GM12875 (cell line): Measurements from ENCODE around the gene NAV1.

ENCODE experiments used
- H3K4me3 ChIP-seq: one replicate; pipeline ENCODE4 v1.5.1; 2011; ENCODE audit warnings: low read depth, low read length, control low read depth
- CTCF ChIP-seq: IDR thresholded peaks from 2 replicates; pipeline ENCODE4 v1.5.1; 2011; ENCODE audit warnings: low read depth, mild to moderate bottlenecking, control low read depth, inconsistent platforms, low read length, moderate library complexity, borderline replicate concordance; ENCODE audit not compliant: insufficient read depth

Gene NAV1

GRCh38 chr1:201499795-201500669 lies 38.9 kb upstream of the NAV1 start:
- no peak overlapping the region for H3K4me3 ChIP-seq

GRCh38 chr1:201500670-201501120 lies 38.2 kb upstream of the NAV1 start:
- no peak overlapping the region for H3K4me3 ChIP-seq
- TF ChIP-seq CTCF: no peak

More at GRCh38 chr1:201499795-201500669, 38.9 kb upstream of the NAV1 start:
- no peak for TF ChIP-seq CTCF

GRCh38 chr1:201501144-201501543 lies 37.8 kb upstream of the NAV1 start:
- TF ChIP-seq CTCF: no peak
- no peak overlapping the region for H3K4me3 ChIP-seq

- no peak overlapping the region for H3K4me3 ChIP-seq
- no peak for TF ChIP-seq CTCF
Observed at GRCh38 chr1:201501812-201502510, 37.0 kb upstream of the NAV1 start.

- no peak overlapping the region for H3K4me3 ChIP-seq
Observed at GRCh38 chr1:201502511-201502857, 36.4 kb upstream of the NAV1 start.

GRCh38 chr1:201503397-201504176 lies 35.3 kb upstream of the NAV1 start:
- H3K4me3 ChIP-seq: no peak overlapping the region
- no peak for TF ChIP-seq CTCF

More at GRCh38 chr1:201502511-201502857, 36.4 kb upstream of the NAV1 start:
- no peak for TF ChIP-seq CTCF
